ENCODE results near the gene CAMK2N1. TPM values are rescaled to one million over a fixed set of nuclear protein-coding genes. Genes with fewer than 3 reads are reported as not detected.

CAMK2N1 gene
- total RNA-seq, 1 experiment from 2014 or later, result 51.2 TPM

DNA sequence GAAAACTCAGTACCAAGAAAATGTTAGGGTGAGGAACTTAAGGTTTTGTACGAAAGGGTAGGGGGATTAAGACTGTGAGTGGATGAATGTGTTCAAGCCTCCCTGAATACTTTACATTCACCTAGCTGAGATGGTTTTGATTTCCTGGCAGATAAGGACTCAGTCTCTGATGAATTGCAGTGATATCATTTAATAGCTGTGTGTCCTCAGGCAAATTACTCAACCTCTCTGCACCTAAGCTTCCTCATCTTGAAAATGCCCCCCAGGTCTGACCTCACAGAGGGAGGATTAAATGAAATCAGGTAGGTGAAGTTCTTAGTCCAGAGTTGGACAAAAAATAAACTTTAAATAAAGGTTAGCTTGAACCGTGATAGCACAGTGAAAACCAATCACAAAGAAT lies 48.4 kb downstream of the CAMK2N1 start:
- Histone ChIP-seq H3K9me2 (replicated peaks; ENCODE audit: low read length) (no peaks in the 10 kb centered on the region), H3K79me2 (ENCODE audit: low read length) (no peaks in the 10 kb centered on the region), H3K9ac (ENCODE audit: low read length) (no peak overlapping the region), H2AFZ (ENCODE audit: low read length) (no peak overlapping the region), H3K4me3 (ENCODE audit: low read length) (no peak overlapping the region), H3K9me3 (ENCODE audit: low read length) (no peaks in the 10 kb centered on the region), H4K20me1 (ENCODE audit: low read length) (no peaks in the 10 kb centered on the region), H3K27ac (ENCODE audit: low read length) (no peak overlapping the region), H3K4me1 (ENCODE audit: insufficient read depth, low read length) (no peaks in the 10 kb centered on the region), H3K4me2 (ENCODE audit: low read length) (no peak overlapping the region), H3K27me3 (ENCODE audit: low read length) (no peaks in the 10 kb centered on the region), H3F3A (ENCODE audit: low read length, unreplicated experiment) (no peaks in the 10 kb centered on the region), H3K36me3 (ENCODE audit: low read depth, low read length) (no peaks in the 10 kb centered on the region)
- intact Hi-C loops (cut with micrococcal nuclease), result no loop called here
- TF ChIP-seq EZH2phosphoT487 (IDR thresholded peaks at IDR 0.05; ENCODE audit: borderline replicate concordance, low read length), result no peak
- TF ChIP-seq EZH2 (IDR thresholded peaks at IDR 0.05; ENCODE audit: low read length, unreplicated experiment), result no peak
- TF ChIP-seq, protein P1, sequence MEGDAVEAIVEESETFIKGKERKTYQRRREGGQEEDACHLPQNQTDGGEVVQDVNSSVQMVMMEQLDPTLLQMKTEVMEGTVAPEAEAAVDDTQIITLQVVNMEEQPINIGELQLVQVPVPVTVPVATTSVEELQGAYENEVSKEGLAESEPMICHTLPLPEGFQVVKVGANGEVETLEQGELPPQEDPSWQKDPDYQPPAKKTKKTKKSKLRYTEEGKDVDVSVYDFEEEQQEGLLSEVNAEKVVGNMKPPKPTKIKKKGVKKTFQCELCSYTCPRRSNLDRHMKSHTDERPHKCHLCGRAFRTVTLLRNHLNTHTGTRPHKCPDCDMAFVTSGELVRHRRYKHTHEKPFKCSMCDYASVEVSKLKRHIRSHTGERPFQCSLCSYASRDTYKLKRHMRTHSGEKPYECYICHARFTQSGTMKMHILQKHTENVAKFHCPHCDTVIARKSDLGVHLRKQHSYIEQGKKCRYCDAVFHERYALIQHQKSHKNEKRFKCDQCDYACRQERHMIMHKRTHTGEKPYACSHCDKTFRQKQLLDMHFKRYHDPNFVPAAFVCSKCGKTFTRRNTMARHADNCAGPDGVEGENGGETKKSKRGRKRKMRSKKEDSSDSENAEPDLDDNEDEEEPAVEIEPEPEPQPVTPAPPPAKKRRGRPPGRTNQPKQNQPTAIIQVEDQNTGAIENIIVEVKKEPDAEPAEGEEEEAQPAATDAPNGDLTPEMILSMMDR (conservative IDR thresholded peaks at IDR 0.05; ENCODE audit: low read depth, low read length), result no peak
- ChIA-PET CTCF (no interaction called here), POLR2A (ENCODE audit: unreplicated experiment) (no interaction called here)
- DNase-seq (peak; percentile 14), ATAC-seq (no peak)
- BruUV-seq (replicated peaks), result no TSS peak

DNA sequence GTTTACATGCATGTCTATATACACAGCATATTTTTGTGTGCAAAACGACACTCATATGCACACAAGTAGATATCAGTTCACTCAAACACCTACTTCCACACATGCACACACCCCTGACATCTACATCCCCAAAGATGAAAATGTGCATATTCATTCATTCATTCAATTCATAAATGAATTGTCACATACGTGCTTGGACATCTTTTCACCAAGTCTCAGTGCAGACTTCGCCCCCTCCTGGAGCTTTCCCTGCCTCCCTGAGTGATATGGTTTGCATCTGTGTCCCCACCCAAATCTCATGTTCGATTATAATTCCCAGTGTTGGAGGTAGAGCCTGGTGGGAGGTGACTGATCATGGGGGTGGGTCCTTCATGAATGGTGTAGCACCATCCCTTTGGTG lies 53.1 kb downstream of the CAMK2N1 start:
- Histone ChIP-seq H3K79me2 (ENCODE audit: low read length) (no peaks in the 10 kb centered on the region), H3K9me2 (replicated peaks; ENCODE audit: low read length) (no peaks in the 10 kb centered on the region), H3K4me2 (ENCODE audit: low read length) (no peak overlapping the region), H4K20me1 (ENCODE audit: low read length) (no peaks in the 10 kb centered on the region), H3K27me3 (ENCODE audit: low read length) (no peaks in the 10 kb centered on the region), H3K36me3 (ENCODE audit: low read depth, low read length) (no peaks in the 10 kb centered on the region), H3K9me3 (ENCODE audit: low read length) (no peaks in the 10 kb centered on the region), H3K4me1 (ENCODE audit: insufficient read depth, low read length) (no peaks in the 10 kb centered on the region), H2AFZ (ENCODE audit: low read length) (no peak overlapping the region), H3F3A (ENCODE audit: low read length, unreplicated experiment) (no peaks in the 10 kb centered on the region), H3K27ac (ENCODE audit: low read length) (no peak overlapping the region), H3K9ac (ENCODE audit: low read length) (no peak overlapping the region), H3K4me3 (ENCODE audit: low read length) (no peak overlapping the region)
- no peak for ATAC-seq
- ChIA-PET POLR2A (ENCODE audit: unreplicated experiment) (no interaction called here), CTCF (no interaction called here)
- BruUV-seq (replicated peaks), result no TSS peak
- intact Hi-C loops (cut with micrococcal nuclease), result loop anchor here (1.0 kb wide), 1 partner anchor 56 kb away; no protein-coding TSS in a partner anchor
- no peak for DNase-seq
- TF ChIP-seq EZH2phosphoT487 (IDR thresholded peaks at IDR 0.05; ENCODE audit: borderline replicate concordance, low read length), result no peak
- TF ChIP-seq, protein P1 (conservative IDR thresholded peaks at IDR 0.05; ENCODE audit: low read depth, low read length), result no peak
- no peak for TF ChIP-seq EZH2 (IDR thresholded peaks at IDR 0.05; ENCODE audit: low read length, unreplicated experiment)

Other genes starting within 250 kb of the CAMK2N1 start
- gene VWA5B1, start 195.3 kb downstream of the CAMK2N1 start, total RNA-seq (2014; rRNA removed), result not detected in 2 replicates
- 28.9 and 29.5 TPM in 2 replicates for gene MUL1, start 21.9 kb upstream of the CAMK2N1 start, total RNA-seq (2014; rRNA removed)
- gene FAM43B, start 66.4 kb upstream of the CAMK2N1 start, total RNA-seq (2014; rRNA removed), result 0.11 TPM in 1 of 2 replicates, not detected in the other
- gene CDA, start 102.9 kb upstream of the CAMK2N1 start, total RNA-seq (2014; rRNA removed), result 30.3 and 36.3 TPM in 2 replicates
- gene PINK1, start 147.2 kb upstream of the CAMK2N1 start, total RNA-seq (2014; rRNA removed), result 129 and 160 TPM in 2 replicates
- 334 and 357 TPM in 2 replicates for gene DDOST, start 175.2 kb upstream of the CAMK2N1 start, total RNA-seq (2014; rRNA removed)
- gene KIF17, start 231.8 kb upstream of the CAMK2N1 start, total RNA-seq (2014; rRNA removed), result 0.33 and 2.8 TPM in 2 replicates
- 7.1 and 11.2 TPM in 2 replicates for gene SH2D5, start 246.5 kb upstream of the CAMK2N1 start, total RNA-seq (2014; rRNA removed)